Neural progenitor cell (in vitro differentiated cells): ENCODE data around the gene RAB3D. TPM values are rescaled to one million over a fixed set of nuclear protein-coding genes. Genes with fewer than 3 reads are reported as not detected.
"Not testable (repeated sequence)": the region's sequence is repeated elsewhere in the genome, so short reads cannot be mapped to it uniquely, and the experiment has no call there.

Experiments
- DNase-seq: peaks from one replicate; pipeline ENCODE4 v3.0.0-alpha.2; 2016; ENCODE audit warnings: low spot score
- H2AFZ ChIP-seq: fragments of 200-600 bp; sonication (generic); replicated peaks from 2 replicates; pipeline ENCODE4 v1.6.1; 2016; ENCODE audit warnings: antibody characterized with exemption
- H3F3A ChIP-seq: fragments of 200-600 bp; sonication (generic); 2 replicates; pipeline ENCODE4 v1.6.1; 2016; ENCODE audit warnings: antibody characterized with exemption, low read depth
- H3K27ac ChIP-seq: fragments of 200-600 bp; sonication (generic); 2 replicates; pipeline ENCODE4 v1.5.1; 2016; ENCODE audit warnings: mild to moderate bottlenecking
- H3K27me3 ChIP-seq: fragments of 200-600 bp; sonication (generic); 2 replicates; pipeline ENCODE4 v1.6.1; 2016; ENCODE audit warnings: mild to moderate bottlenecking, moderate library complexity
- H3K36me3 ChIP-seq: fragments of 200-600 bp; sonication (generic); 2 replicates; pipeline ENCODE4 v1.5.1; 2016
- H3K4me1 ChIP-seq: fragments of 200-600 bp; sonication (generic); 2 replicates; pipeline ENCODE4 v1.6.1; 2016; ENCODE audit warnings: mixed run types
- H3K4me2 ChIP-seq: fragments of 200-600 bp; sonication (generic); 2 replicates; pipeline ENCODE4 v1.6.1; 2016
- H3K4me3 ChIP-seq: fragments of 200-600 bp; sonication (generic); 2 replicates; pipeline ENCODE4 v1.5.1; 2016
- H3K79me2 ChIP-seq: fragments of 200-600 bp; sonication (generic); 2 replicates; pipeline ENCODE4 v1.6.1; 2016; ENCODE audit warnings: low read depth
- H3K9ac ChIP-seq: fragments of 200-600 bp; sonication (generic); 2 replicates; pipeline ENCODE4 v1.6.1; 2016
- H3K9me3 ChIP-seq: fragments of 200-600 bp; sonication (generic); 2 replicates; pipeline ENCODE4 v1.5.1; 2016; ENCODE audit warnings: low read depth
- H4K20me1 ChIP-seq: fragments of 200-600 bp; sonication (generic); 2 replicates; pipeline ENCODE4 v1.6.1; 2016; ENCODE audit warnings: low read depth
- H3K27ac Mint-ChIP-seq: 3 replicates; pipeline ENCODE4 v1.8.0; 2021; ENCODE audit warnings: mixed read lengths
- H3K27me3 Mint-ChIP-seq: 2 replicates; pipeline ENCODE4 v1.8.0; 2022; ENCODE audit warnings: low read depth, mild to moderate bottlenecking, inconsistent platforms, moderate library complexity, mixed read lengths; ENCODE audit not compliant: insufficient read depth
- H3K36me3 Mint-ChIP-seq: 3 replicates; pipeline ENCODE4 v1.8.0; 2021; ENCODE audit warnings: mixed read lengths
- H3K4me1 Mint-ChIP-seq: 3 replicates; pipeline ENCODE4 v1.8.0; 2021; ENCODE audit warnings: mixed read lengths
- H3K4me3 Mint-ChIP-seq: 3 replicates; pipeline ENCODE4 v1.8.0; 2021; ENCODE audit warnings: mild to moderate bottlenecking, moderate library complexity, mixed read lengths
- H3K9me3 Mint-ChIP-seq: 3 replicates; pipeline ENCODE4 v1.8.0; 2020; ENCODE audit warnings: mixed read lengths
- CTCF ChIP-seq: fragments of 200-600 bp; sonication (generic); IDR thresholded peaks from 2 replicates; pipeline ENCODE4 v1.5.1; 2017; ENCODE audit warnings: antibody characterized with exemption, mild to moderate bottlenecking
- EZH2 ChIP-seq: fragments of 200-600 bp; sonication (generic); IDR thresholded peaks from 2 replicates; pipeline ENCODE4 v1.6.1; 2017; ENCODE audit warnings: antibody characterized with exemption, mild to moderate bottlenecking, moderate library complexity
- EZH2phosphoT487 ChIP-seq: fragments of 200-600 bp; sonication (generic); IDR thresholded peaks from 2 replicates; pipeline ENCODE4 v1.6.1; 2017; ENCODE audit warnings: antibody characterized with exemption
- total RNA-seq: library from RNA; depleted of rRNA; stranded (reverse); fragments of >200 nt; gene quantifications from 2 replicates; pipeline ENCODE4 v1.2.3, GENCODE V29; 2015; ENCODE audit warnings: low replicate concordance

RAB3D gene
- total RNA-seq, 1 donor from 2014 or later, result 5.5 TPM

DNA sequence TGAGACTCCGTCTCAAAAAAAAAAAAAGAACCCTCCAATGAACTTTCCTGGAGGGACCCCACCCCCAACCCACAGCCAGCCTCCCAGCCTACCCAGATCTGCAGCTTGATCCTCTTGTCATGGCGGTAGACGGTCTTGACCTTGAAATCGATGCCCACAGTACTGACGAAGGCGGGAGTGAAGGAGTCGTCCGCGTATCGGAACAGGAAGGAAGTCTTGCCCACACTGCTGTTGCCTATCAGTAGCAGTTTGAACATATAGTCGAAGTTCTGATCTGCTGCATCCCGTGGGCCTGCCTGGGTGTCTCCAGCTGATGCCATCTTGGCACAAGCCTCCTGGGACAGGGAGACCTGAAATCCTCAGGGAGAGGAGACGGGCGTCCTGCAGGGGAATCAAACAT lies 2.4 kb downstream of the RAB3D start:
- peaks cover 14% of the 10 kb centered on the region for H3K27me3 ChIP-seq
- Mint-ChIP-seq H3K4me1 (peaks cover 13% of the 10 kb centered on the region), H3K9me3 (no peaks in the 10 kb centered on the region), H3K36me3 (peaks cover 10% of the 10 kb centered on the region), H3K27me3 (peaks cover 3% of the 10 kb centered on the region), H3K4me3 (peak overlapping the region; percentile 48), H3K27ac (no peak overlapping the region)
- no peaks in the 10 kb centered on the region for H3F3A ChIP-seq
- H3K4me3 ChIP-seq, result no peak overlapping the region
- H3K4me1 ChIP-seq, result no peaks in the 10 kb centered on the region
- H3K36me3 ChIP-seq, result no peaks in the 10 kb centered on the region
- no peak overlapping the region for H3K9ac ChIP-seq
- TF ChIP-seq EZH2 (no peak), EZH2phosphoT487 (no peak), CTCF (no peak)
- no peak overlapping the region for H3K27ac ChIP-seq
- H2AFZ ChIP-seq, result no peak overlapping the region
- DNase-seq, result no peak
- H4K20me1 ChIP-seq, result no peaks in the 10 kb centered on the region
- H3K4me2 ChIP-seq, result no peak overlapping the region
- no peaks in the 10 kb centered on the region for H3K79me2 ChIP-seq
- H3K9me3 ChIP-seq, result no peaks in the 10 kb centered on the region

DNA sequence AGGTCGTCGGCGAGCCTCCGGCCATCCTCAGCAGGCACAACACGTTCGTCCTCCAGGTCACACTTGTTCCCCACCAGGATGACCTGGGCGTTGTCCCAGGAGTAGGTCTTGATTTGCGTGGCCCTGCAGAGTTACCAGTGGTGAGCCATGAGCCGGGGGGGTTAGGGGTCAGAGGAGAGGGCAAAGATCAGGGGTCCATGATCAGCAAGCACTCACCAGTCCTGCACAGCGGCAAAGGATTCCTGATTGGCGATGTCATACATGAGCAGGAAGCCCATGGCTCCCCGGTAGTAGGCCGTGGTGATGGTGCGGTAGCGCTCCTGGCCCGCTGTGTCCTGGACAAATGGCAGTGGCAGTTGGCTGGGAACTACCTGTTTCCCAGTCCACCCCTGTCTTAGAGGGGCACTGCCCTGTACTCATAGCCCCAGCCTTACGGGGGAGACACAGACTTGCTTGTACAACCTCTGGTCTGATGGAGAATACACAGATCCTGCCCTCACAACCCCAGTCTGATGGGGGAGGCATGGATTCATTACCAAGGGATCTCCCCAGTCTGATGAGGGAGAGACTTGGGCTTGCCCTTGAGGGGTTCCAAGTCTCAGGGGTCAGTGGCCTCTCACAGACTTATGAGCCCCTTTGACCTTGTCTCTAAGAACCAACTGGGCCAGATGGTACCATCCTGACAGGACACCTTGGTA lies 3.9 kb downstream of the RAB3D start:
- no peak for TF ChIP-seq EZH2phosphoT487
- no peak for TF ChIP-seq EZH2
- no peak for TF ChIP-seq CTCF
- Mint-ChIP-seq H3K4me1 (peaks cover 13% of the 10 kb centered on the region), H3K27me3 (peaks cover 3% of the 10 kb centered on the region), H3K36me3 (peaks cover 10% of the 10 kb centered on the region), H3K27ac (no peak overlapping the region), H3K9me3 (no peaks in the 10 kb centered on the region), H3K4me3 (peak overlapping the region; percentile 53)
- H3K9ac ChIP-seq, result no peak overlapping the region
- no peak overlapping the region for H3K27ac ChIP-seq
- no peak overlapping the region for H3K4me2 ChIP-seq
- H3K9me3 ChIP-seq, result no peaks in the 10 kb centered on the region
- H2AFZ ChIP-seq, result no peak overlapping the region
- DNase-seq, result no peak
- no peaks in the 10 kb centered on the region for H3F3A ChIP-seq
- H3K79me2 ChIP-seq, result no peaks in the 10 kb centered on the region
- H3K4me3 ChIP-seq, result no peak overlapping the region
- no peaks in the 10 kb centered on the region for H3K4me1 ChIP-seq
- H3K27me3 ChIP-seq, result peaks cover 14% of the 10 kb centered on the region
- no peaks in the 10 kb centered on the region for H3K36me3 ChIP-seq
- H4K20me1 ChIP-seq, result no peaks in the 10 kb centered on the region

DNA sequence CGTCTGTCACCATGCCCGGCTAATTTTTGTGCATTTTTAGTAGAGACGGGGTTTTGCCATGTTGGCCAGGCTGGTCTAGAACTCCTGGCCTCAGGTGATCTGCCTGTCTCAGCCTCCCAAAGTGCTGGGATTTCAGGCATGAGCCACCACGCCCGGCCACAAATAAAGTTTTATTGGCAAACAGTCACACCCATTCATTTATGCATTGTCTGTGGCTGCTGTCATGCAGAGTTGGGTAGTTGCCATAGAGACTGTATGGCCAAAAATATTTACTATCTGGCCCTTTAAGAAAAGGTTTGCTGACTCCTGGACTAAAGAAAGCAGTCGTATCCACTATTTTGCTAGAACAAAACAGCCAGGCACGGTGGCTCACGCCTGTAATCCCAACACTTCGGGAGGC lies 5.6 kb downstream of the RAB3D start:
- H3K4me2 ChIP-seq, H3K4me3 Mint-ChIP-seq, H3K27ac ChIP-seq, H3K4me3 ChIP-seq, H3K27me3 ChIP-seq, H3F3A ChIP-seq, H3K27ac Mint-ChIP-seq, H3K9me3 Mint-ChIP-seq, DNase-seq, H3K79me2 ChIP-seq, H3K36me3 ChIP-seq, H2AFZ ChIP-seq, H3K9ac ChIP-seq, H3K9me3 ChIP-seq, H3K27me3 Mint-ChIP-seq, H4K20me1 ChIP-seq, H3K4me1 ChIP-seq: not testable (repeated sequence)
- Mint-ChIP-seq H3K4me1 (peaks cover 13% of the 10 kb centered on the region), H3K36me3 (peaks cover 12% of the 10 kb centered on the region)

GRCh38 chr19:11332822-11333221 lies 6.6 kb downstream of the RAB3D start:
- TF ChIP-seq EZH2 (no peak), EZH2phosphoT487 (no peak), CTCF (no peak)
- no peak overlapping the region for H3K4me2 ChIP-seq
- no peak overlapping the region for H3K27ac ChIP-seq
- no peak overlapping the region for H3K9ac ChIP-seq
- peaks cover 12% of the 10 kb centered on the region for H3K36me3 Mint-ChIP-seq
- peaks cover 7% of the 10 kb centered on the region for H3K4me1 Mint-ChIP-seq
- no peak overlapping the region for H3K27ac Mint-ChIP-seq
- no peak for DNase-seq
- H3K4me3 Mint-ChIP-seq, result no peak overlapping the region
- H3K79me2 ChIP-seq, result no peaks in the 10 kb centered on the region
- no peak overlapping the region for H2AFZ ChIP-seq
- H3K36me3 ChIP-seq, result no peaks in the 10 kb centered on the region
- H3K4me3 ChIP-seq, result no peak overlapping the region
- H3K9me3 Mint-ChIP-seq, result no peaks in the 10 kb centered on the region
- no peaks in the 10 kb centered on the region for H3K27me3 Mint-ChIP-seq
- H3F3A ChIP-seq, result no peaks in the 10 kb centered on the region
- H3K4me1 ChIP-seq, result no peaks in the 10 kb centered on the region
- no peaks in the 10 kb centered on the region for H3K27me3 ChIP-seq
- no peaks in the 10 kb centered on the region for H4K20me1 ChIP-seq
- H3K9me3 ChIP-seq, result no peaks in the 10 kb centered on the region
